CD4-positive, CD25-positive, alpha-beta regulatory T cell (primary cell): ENCODE results near the gene CCDC167. TPM values are rescaled to one million over a fixed set of nuclear protein-coding genes. Genes with fewer than 3 reads are reported as not detected.
"Not testable (repeated sequence)": the region's sequence is repeated elsewhere in the genome, so short reads cannot be mapped to it uniquely, and the experiment has no call there.

Experiments
- ATAC-seq, 2 donors: fragments of 150-1000 bp; cut with Tn5 transposase; one replicate each; pipeline ENCODE4 v1.10.0; 2021; ENCODE audit warnings: low read depth in 2 of 2, moderate number of reproducible peaks in 2 of 2, moderate library complexity in 1 of 2
- DNase-seq, 3 donors: peaks; one replicate each; pipeline versions ENCODE4 v3.0.0 to v3.0.0-alpha.2; 2012 to 2022; ENCODE audit warnings: mixed read lengths in 1 of 3
- H3K27ac ChIP-seq: one replicate; pipeline ENCODE4 v1.7.0; 2013; ENCODE audit warnings: mild to moderate bottlenecking, low read length; ENCODE audit not compliant: insufficient read depth, poor library complexity, severe bottlenecking
- H3K27me3 ChIP-seq: one replicate; pipeline ENCODE4 v1.7.0; 2013; ENCODE audit warnings: low read length; ENCODE audit not compliant: control insufficient read depth, insufficient read depth
- H3K36me3 ChIP-seq: one replicate; pipeline ENCODE4 v1.7.0; 2013; ENCODE audit warnings: mild to moderate bottlenecking, low read length, moderate library complexity; ENCODE audit not compliant: control insufficient read depth, insufficient read depth
- H3K4me1 ChIP-seq: 2 replicates; pipeline ENCODE4 v1.7.0; 2013; ENCODE audit warnings: mild to moderate bottlenecking, low read length; ENCODE audit not compliant: insufficient read depth, control insufficient read depth, poor library complexity, severe bottlenecking
- H3K4me3 ChIP-seq: one replicate; pipeline ENCODE4 v1.7.0; 2013; ENCODE audit warnings: low read depth, mild to moderate bottlenecking, low read length, moderate library complexity
- H3K9me3 ChIP-seq, 2 experiments: 1 replicate in 1 of 2; 2 replicates in 1 of 2; pipeline ENCODE4 v1.7.0; 2013; ENCODE audit warnings: low read length in 2 of 2, mild to moderate bottlenecking in 1 of 2, moderate library complexity in 1 of 2; ENCODE audit not compliant: control insufficient read depth in 2 of 2
- H3K27ac Mint-ChIP-seq, 3 donors: one replicate each; pipeline ENCODE4 v1.8.0; 2020 to 2022; ENCODE audit warnings: mild to moderate bottlenecking in 3 of 3, mixed read lengths in 3 of 3, moderate library complexity in 2 of 3
- H3K27me3 Mint-ChIP-seq: one replicate; pipeline ENCODE4 v1.8.0; 2022; ENCODE audit warnings: mild to moderate bottlenecking, mixed read lengths
- H3K36me3 Mint-ChIP-seq: one replicate; pipeline ENCODE4 v1.8.0; 2020; ENCODE audit warnings: mixed read lengths
- H3K4me1 Mint-ChIP-seq, 4 donors: one replicate each; pipeline ENCODE4 v1.8.0; 2020 to 2022; ENCODE audit warnings: mixed read lengths in 4 of 4, mild to moderate bottlenecking in 1 of 4
- H3K4me3 Mint-ChIP-seq, 4 donors: one replicate each; pipeline ENCODE4 v1.8.0; 2020 to 2022; ENCODE audit warnings: mild to moderate bottlenecking in 4 of 4, mixed read lengths in 4 of 4, moderate library complexity in 3 of 4
- H3K9me3 Mint-ChIP-seq, 7 donors: one replicate each; pipeline ENCODE4 v1.8.0; 2020 to 2022; ENCODE audit warnings: mixed read lengths in 7 of 7, mild to moderate bottlenecking in 3 of 7, moderate library complexity in 2 of 7
- polyA plus RNA-seq, 4 donors: library from polyadenylated mRNA; unstranded; fragments of 300-500 nt; fragmentation: Illumina TruSeq; gene quantifications; one replicate each; pipeline ENCODE4 v1.2.3, GENCODE V29; 2021
- total RNA-seq: library from RNA; stranded (reverse); gene quantifications from one replicate; pipeline ENCODE4 v1.2.3, GENCODE V29; 2022

The CCDC167 gene
- total and polyA plus RNA-seq, 5 donors from 2014 or later = 43.6 to 274 (median 205) TPM

DNA sequence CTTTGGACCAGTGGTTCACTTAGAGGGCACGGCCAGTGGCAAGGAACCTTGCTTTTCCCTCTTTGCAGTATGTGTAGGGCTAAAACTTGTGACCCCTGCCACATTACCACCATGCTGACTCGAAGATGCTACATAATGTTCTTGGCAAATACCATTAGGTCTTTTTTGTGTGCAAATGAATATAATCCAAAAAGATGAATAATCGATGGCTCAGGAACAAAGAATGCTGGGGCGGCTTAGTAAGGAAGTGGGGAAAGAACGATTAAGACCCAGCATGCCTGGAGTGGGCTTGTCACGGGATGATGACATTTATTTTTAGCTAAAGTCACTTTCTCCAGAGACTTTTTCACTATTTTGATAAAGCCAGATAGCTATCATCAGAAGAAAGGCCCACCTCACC, 43.6 kb downstream of the CCDC167 start:
- no peak overlapping the region for H3K27ac ChIP-seq
- no peak overlapping the region for H3K27ac Mint-ChIP-seq
- no peak overlapping the region for H3K4me3 ChIP-seq
- no peaks in the 10 kb centered on the region for H3K27me3 Mint-ChIP-seq
- peaks cover 64% of the 10 kb centered on the region for H3K36me3 Mint-ChIP-seq
- peak overlapping the region in 1 of 4 donors; percentile 40 for H3K4me3 Mint-ChIP-seq
- H3K36me3 ChIP-seq = peaks cover 92% of the 10 kb centered on the region
- no peaks in the 10 kb centered on the region for H3K27me3 ChIP-seq
- ATAC-seq (no peak), DNase-seq (no peak)
- H3K4me1 Mint-ChIP-seq = peaks cover 0 to 12% (median 8%) of the 10 kb centered on the region in 4 donors
- H3K9me3 ChIP-seq = no peaks in the 10 kb centered on the region
- no peaks in the 10 kb centered on the region for H3K4me1 ChIP-seq
- H3K9me3 Mint-ChIP-seq = no peaks in the 10 kb centered on the region

DNA sequence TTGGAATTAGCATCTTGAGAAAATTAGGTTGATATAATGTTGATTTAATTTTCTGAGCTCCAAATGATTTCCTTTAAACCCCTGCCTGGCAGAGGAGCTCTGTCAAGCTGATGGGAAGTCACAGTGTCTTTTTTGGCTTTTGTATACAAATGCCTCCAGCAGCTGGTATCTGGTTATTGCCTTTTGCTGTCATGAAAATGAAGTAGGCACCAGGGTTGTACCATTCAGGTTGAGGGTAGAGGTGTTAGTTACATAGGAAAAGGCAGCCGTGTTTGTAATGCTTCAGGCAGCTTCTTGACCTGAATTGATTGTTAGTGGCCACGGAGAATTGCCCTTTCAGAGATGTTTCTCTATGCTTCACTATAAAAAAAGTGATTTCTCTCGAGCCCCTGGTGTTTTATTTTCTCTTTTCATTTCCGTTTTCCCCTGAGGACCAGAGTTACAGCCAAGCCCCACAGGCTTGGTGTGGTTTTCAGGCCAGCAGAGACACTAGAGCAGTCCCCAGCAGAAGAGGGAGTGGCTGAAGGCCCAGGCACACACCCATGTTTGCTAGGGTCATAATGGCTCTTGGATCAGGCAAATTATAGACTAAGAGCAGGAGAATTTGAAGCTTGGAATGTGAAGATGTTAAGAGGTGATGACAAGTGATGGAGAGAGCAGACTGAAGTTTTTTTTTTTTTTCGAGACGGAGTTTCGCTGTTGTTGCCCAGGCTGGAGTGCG, 45.1 kb downstream of the CCDC167 start:
- peaks cover 91% of the 10 kb centered on the region for H3K36me3 ChIP-seq
- H3K4me1 ChIP-seq = no peaks in the 10 kb centered on the region
- no peaks in the 10 kb centered on the region for H3K27me3 ChIP-seq
- Mint-ChIP-seq H3K4me1 (peaks cover 0 to 12% (median 10%) of the 10 kb centered on the region in 4 donors), H3K27ac (peak overlapping the region in 1 of 3 donors; percentile 59), H3K27me3 (no peaks in the 10 kb centered on the region), H3K4me3 (no peak overlapping the region), H3K36me3 (peaks cover 66% of the 10 kb centered on the region), H3K9me3 (no peaks in the 10 kb centered on the region)
- H3K4me3 ChIP-seq = no peak overlapping the region
- H3K27ac ChIP-seq = no peak overlapping the region
- no peaks in the 10 kb centered on the region for H3K9me3 ChIP-seq
- DNase-seq (no peak), ATAC-seq (no peak)

- H3K9me3 Mint-ChIP-seq = no peaks in the 10 kb centered on the region
- peak overlapping the region in 1 of 3 donors; percentile 66 for H3K27ac Mint-ChIP-seq
- no peaks in the 10 kb centered on the region for H3K4me1 ChIP-seq
- H3K4me3 Mint-ChIP-seq = no peak overlapping the region
- no peak overlapping the region for H3K27ac ChIP-seq
- ATAC-seq (no peak), DNase-seq (no peak)
- no peaks in the 10 kb centered on the region for H3K27me3 ChIP-seq
- H3K4me1 Mint-ChIP-seq = peaks cover 0 to 12% (median 10%) of the 10 kb centered on the region in 4 donors
- H3K9me3 ChIP-seq = no peaks in the 10 kb centered on the region
- peaks cover 52% of the 10 kb centered on the region for H3K36me3 Mint-ChIP-seq
- peaks cover 95% of the 10 kb centered on the region for H3K36me3 ChIP-seq
- no peak overlapping the region for H3K4me3 ChIP-seq
- H3K27me3 Mint-ChIP-seq = no peaks in the 10 kb centered on the region
Measured at GRCh38 chr6:37452522-37452921, 47.2 kb downstream of the CCDC167 start.

- H3K27me3 Mint-ChIP-seq = no peaks in the 10 kb centered on the region
Measured at GRCh38 chr6:37451441-37452193, 48.1 kb downstream of the CCDC167 start.

GRCh38 chr6:37449984-37450383, 49.7 kb downstream of the CCDC167 start:
- Mint-ChIP-seq H3K9me3 (no peaks in the 10 kb centered on the region), H3K4me3 (no peak overlapping the region), H3K4me1 (peaks cover 2 to 16% (median 11%) of the 10 kb centered on the region in 4 donors), H3K27ac (peak overlapping the region in 2 of 3 donors; percentile 54 to 71), H3K36me3 (peaks cover 47% of the 10 kb centered on the region), H3K27me3 (no peaks in the 10 kb centered on the region)
- no peak overlapping the region for H3K27ac ChIP-seq
- no peaks in the 10 kb centered on the region for H3K4me1 ChIP-seq
- no peak overlapping the region for H3K4me3 ChIP-seq
- DNase-seq (no peak), ATAC-seq (no peak)
- no peaks in the 10 kb centered on the region for H3K9me3 ChIP-seq
- H3K36me3 ChIP-seq = peaks cover 96% of the 10 kb centered on the region
- H3K27me3 ChIP-seq = no peaks in the 10 kb centered on the region

More at GRCh38 chr6:37451441-37452193, 48.1 kb downstream of the CCDC167 start:
- peak overlapping the region in 1 of 3 donors; percentile 66 for H3K27ac Mint-ChIP-seq
- Histone ChIP-seq H3K27ac (no peak overlapping the region), H3K9me3 (no peaks in the 10 kb centered on the region), H3K4me3 (no peak overlapping the region), H3K4me1 (no peaks in the 10 kb centered on the region), H3K36me3 (peaks cover 96% of the 10 kb centered on the region), H3K27me3 (no peaks in the 10 kb centered on the region)
- ATAC-seq (no peak), DNase-seq (no peak)
- no peak overlapping the region for H3K4me3 Mint-ChIP-seq
- H3K36me3 Mint-ChIP-seq = peaks cover 50% of the 10 kb centered on the region
- no peaks in the 10 kb centered on the region for H3K9me3 Mint-ChIP-seq
- H3K4me1 Mint-ChIP-seq = peaks cover 0 to 12% (median 10%) of the 10 kb centered on the region in 4 donors

- not testable (repeated sequence) for DNase-seq, H3K27me3 ChIP-seq, H3K9me3 ChIP-seq, H3K4me1 ChIP-seq, H3K27me3 Mint-ChIP-seq, H3K9me3 Mint-ChIP-seq, ATAC-seq
- Histone ChIP-seq H3K27ac (peak overlapping the region; percentile 71), H3K4me3 (peak overlapping the region; percentile 80), H3K36me3 (peaks cover 66% of the 10 kb centered on the region)
- Mint-ChIP-seq H3K27ac (peak overlapping the region; percentile 95), H3K36me3 (peaks cover 37% of the 10 kb centered on the region), H3K4me3 (peak overlapping the region; percentile 73 to 92 (median 90)), H3K4me1 (peaks cover 24 to 50% (median 38%) of the 10 kb centered on the region in 4 donors)
Measured at GRCh38 chr6:37443216-37443542, 56.5 kb downstream of the CCDC167 start.

DNA sequence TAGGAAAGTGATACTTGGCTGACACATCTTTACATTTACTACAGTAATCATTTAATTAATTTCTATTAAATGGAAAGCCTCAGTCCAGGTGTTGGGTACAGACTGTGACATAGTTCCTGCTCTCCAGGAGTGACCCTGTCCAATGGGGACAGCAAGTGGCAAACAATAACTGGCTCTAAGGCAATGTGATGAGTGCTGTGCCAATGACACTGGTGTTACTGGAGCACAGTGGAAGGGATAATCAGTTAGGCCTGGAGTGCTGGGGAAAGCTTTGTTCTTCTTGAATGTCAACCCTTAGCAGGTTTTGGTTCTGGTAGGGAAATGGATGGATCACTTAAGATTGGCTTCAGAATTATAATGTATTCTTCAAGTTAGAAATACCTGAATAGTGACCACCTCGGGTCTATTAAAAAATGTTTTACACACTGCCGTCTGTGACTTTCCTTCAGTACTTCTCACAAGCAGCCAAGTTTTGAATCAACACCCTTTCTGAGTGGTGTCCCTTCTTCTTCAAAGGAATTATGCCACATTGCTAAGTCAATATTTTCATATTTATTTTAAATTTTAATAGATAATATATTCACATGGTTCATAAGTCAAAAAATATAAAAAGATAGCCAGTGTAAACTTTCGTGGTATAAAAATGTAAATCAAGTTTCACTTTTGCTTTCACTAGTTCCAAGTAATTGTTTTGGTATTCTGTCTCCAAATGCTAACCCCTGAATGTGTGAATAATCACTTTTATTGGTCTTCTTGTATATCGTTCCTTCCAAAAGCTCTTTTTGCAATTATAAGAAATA, 57.1 kb downstream of the CCDC167 start:
- Mint-ChIP-seq H3K4me3 (peak overlapping the region; percentile 73 to 92 (median 90)), H3K9me3 (no peaks in the 10 kb centered on the region), H3K4me1 (peaks cover 24 to 54% (median 43%) of the 10 kb centered on the region in 4 donors), H3K36me3 (peaks cover 42% of the 10 kb centered on the region), H3K27ac (peak overlapping the region; percentile 95), H3K27me3 (no peaks in the 10 kb centered on the region)
- Histone ChIP-seq H3K27ac (peak overlapping the region; percentile 71), H3K36me3 (peaks cover 68% of the 10 kb centered on the region), H3K4me1 (peaks cover 10% of the 10 kb centered on the region), H3K4me3 (peak overlapping the region; percentile 80), H3K27me3 (no peaks in the 10 kb centered on the region), H3K9me3 (no peaks in the 10 kb centered on the region)
- peak; percentile 12 to 60 for ATAC-seq
- peak in 2 of 3 donors; percentile 20 to 55 for DNase-seq
